Endothelial cell (in vitro differentiated cells): ENCODE results near the gene ENDOG. TPM values are rescaled to one million over a fixed set of nuclear protein-coding genes. Genes with fewer than 3 reads are reported as not detected.

ENCODE experiments used
- DNase-seq: peaks from one replicate; pipeline ENCODE4 v3.0.0; 2021; ENCODE audit warnings: low spot score
- H3K27ac Mint-ChIP-seq: one replicate; pipeline ENCODE4 v1.8.0; 2021; ENCODE audit warnings: mixed read lengths, inconsistent platforms; ENCODE audit not compliant: unreplicated experiment
- H3K27me3 Mint-ChIP-seq: one replicate; pipeline ENCODE4 v1.8.0; 2021; ENCODE audit warnings: mild to moderate bottlenecking, moderate library complexity, mixed read lengths, inconsistent platforms; ENCODE audit not compliant: unreplicated experiment
- H3K36me3 Mint-ChIP-seq: one replicate; pipeline ENCODE4 v1.8.0; 2021; ENCODE audit warnings: mild to moderate bottlenecking, low read depth, mixed read lengths, inconsistent platforms; ENCODE audit not compliant: unreplicated experiment
- H3K4me1 Mint-ChIP-seq: one replicate; pipeline ENCODE4 v1.8.0; 2021; ENCODE audit warnings: mild to moderate bottlenecking, mixed read lengths, inconsistent platforms; ENCODE audit not compliant: unreplicated experiment
- H3K4me3 Mint-ChIP-seq: one replicate; pipeline ENCODE4 v1.8.0; 2021; ENCODE audit warnings: mild to moderate bottlenecking, mixed read lengths, inconsistent platforms; ENCODE audit not compliant: unreplicated experiment
- H3K9me3 Mint-ChIP-seq: one replicate; pipeline ENCODE4 v1.8.0; 2021; ENCODE audit warnings: mixed read lengths, inconsistent platforms; ENCODE audit not compliant: unreplicated experiment
- total RNA-seq: library from RNA; stranded (reverse); fragmentation: NEBNext Ultra II Directional; extraction: Animal tissue kit (Norgen Biotek cat#: 25700); gene quantifications from one replicate; pipeline ENCODE4 v1.2.1, GENCODE V29; 2021; ENCODE audit not compliant: unreplicated experiment
- TF ChIP-seq, protein P1 (sequence below): fragments of 200-600 bp; sonication (generic); IDR thresholded peaks from one replicate; pipeline ENCODE4 v1.5.0; 2021; ENCODE audit warnings: antibody characterized with exemption; ENCODE audit not compliant: unreplicated experiment

Gene ENDOG
- total RNA-seq, 1 donor from 2014 or later, result 8.1 TPM

DNA sequence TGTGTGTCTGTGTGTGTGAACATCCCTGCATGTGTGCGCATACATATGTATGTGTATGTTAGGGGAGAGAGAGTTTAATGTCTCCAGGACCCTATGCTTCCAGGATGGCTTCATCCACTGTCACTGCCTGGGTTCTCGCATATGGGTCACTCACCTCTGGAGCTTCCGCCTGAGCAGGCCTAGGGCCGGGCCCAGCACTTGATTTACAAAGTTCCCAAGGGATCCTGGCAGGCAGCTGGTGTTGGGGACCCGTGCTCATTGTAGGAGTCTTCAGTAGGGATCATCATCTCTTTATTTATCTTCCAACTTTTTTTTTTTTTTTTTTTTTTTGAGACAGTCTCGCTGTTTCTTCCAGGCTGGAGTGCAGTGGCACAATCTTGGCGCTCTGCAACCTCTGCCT lies 18.2 kb upstream of the ENDOG start:
- TF ChIP-seq, protein P1, sequence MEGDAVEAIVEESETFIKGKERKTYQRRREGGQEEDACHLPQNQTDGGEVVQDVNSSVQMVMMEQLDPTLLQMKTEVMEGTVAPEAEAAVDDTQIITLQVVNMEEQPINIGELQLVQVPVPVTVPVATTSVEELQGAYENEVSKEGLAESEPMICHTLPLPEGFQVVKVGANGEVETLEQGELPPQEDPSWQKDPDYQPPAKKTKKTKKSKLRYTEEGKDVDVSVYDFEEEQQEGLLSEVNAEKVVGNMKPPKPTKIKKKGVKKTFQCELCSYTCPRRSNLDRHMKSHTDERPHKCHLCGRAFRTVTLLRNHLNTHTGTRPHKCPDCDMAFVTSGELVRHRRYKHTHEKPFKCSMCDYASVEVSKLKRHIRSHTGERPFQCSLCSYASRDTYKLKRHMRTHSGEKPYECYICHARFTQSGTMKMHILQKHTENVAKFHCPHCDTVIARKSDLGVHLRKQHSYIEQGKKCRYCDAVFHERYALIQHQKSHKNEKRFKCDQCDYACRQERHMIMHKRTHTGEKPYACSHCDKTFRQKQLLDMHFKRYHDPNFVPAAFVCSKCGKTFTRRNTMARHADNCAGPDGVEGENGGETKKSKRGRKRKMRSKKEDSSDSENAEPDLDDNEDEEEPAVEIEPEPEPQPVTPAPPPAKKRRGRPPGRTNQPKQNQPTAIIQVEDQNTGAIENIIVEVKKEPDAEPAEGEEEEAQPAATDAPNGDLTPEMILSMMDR, result no peak
- H3K36me3 Mint-ChIP-seq, result peaks cover 35% of the 10 kb centered on the region

DNA sequence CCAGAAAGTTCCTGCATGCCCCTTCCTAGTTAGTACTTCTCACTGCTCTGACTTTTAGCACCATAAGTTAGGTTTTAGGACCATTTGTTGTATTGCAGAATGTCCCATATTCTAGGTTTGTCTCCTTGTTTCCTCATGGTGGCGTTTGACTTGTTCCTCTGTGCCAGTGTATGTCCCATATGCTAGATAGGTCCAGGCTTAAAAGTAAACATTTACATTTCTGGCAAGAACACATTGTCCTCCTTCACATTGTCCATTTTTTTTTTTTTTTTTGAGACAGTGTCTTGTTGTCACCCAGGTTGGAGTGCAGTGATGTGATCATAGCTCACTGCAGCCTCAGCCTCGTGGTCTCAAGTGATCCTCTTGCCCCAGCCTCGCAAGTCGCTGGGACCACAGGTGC lies 15.8 kb upstream of the ENDOG start:
- Mint-ChIP-seq H3K4me3 (no peak overlapping the region), H3K36me3 (peaks cover 40% of the 10 kb centered on the region), H3K27me3 (peaks cover 3% of the 10 kb centered on the region), H3K27ac (no peak overlapping the region), H3K9me3 (no peaks in the 10 kb centered on the region), H3K4me1 (no peaks in the 10 kb centered on the region)
- no peak for DNase-seq
- TF ChIP-seq, protein P1, result no peak

More for the DNA sequence above, 18.2 kb upstream of the ENDOG start:
- H3K4me3 Mint-ChIP-seq, result peak overlapping the region; percentile 47
- no peaks in the 10 kb centered on the region for H3K4me1 Mint-ChIP-seq
- no peak for DNase-seq
- H3K27me3 Mint-ChIP-seq, result peaks cover 2% of the 10 kb centered on the region
- no peaks in the 10 kb centered on the region for H3K9me3 Mint-ChIP-seq
- H3K27ac Mint-ChIP-seq, result no peak overlapping the region

DNA sequence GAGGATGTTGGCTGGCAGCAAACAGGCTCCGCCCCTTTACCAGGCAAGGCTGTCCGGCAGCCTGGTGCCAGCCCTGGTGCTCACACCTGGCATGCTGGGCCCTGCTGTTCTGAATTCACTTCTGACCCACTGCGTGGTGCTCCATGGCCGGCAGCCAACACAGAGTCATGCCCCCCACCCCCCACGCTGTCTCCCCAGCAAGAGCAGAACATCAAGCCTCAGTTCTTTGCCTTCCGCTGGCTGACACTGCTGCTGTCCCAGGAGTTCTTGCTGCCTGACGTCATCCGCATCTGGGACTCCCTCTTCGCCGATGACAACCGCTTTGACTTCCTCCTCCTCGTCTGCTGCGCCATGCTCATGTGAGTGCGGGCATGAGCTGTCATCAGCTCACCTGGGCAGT lies 12.6 kb upstream of the ENDOG start:
- H3K27ac Mint-ChIP-seq, result no peak overlapping the region
- H3K36me3 Mint-ChIP-seq, result peaks cover 35% of the 10 kb centered on the region

DNA sequence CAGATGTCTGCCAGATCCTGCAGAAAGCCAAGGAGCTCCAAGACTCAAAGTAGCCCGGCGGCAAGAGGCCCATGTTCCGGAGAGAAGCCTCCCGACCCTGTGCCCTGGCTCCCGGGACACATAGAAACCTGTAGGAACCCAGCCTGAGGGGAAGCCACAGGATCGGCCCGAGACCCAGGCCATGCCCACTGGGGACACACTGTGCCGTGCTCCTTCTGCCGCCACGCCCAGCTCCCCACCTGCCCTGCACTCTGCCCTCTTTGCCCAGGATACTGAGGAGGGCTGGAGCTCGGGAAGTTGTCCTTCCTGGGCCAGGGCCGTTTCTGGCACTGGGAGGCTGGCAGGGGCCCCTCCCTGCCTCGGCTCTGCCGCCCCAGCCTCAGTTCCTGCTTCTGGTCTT lies 10.5 kb upstream of the ENDOG start:
- no peaks in the 10 kb centered on the region for H3K9me3 Mint-ChIP-seq
- H3K4me1 Mint-ChIP-seq, result no peaks in the 10 kb centered on the region
- TF ChIP-seq, protein P1, result no peak
- peaks cover 1% of the 10 kb centered on the region for H3K27me3 Mint-ChIP-seq
- DNase-seq, result no peak
- H3K27ac Mint-ChIP-seq, result no peak overlapping the region
- H3K4me3 Mint-ChIP-seq, result no peak overlapping the region
- peaks cover 25% of the 10 kb centered on the region for H3K36me3 Mint-ChIP-seq

More for the DNA sequence above, 12.6 kb upstream of the ENDOG start:
- no peak overlapping the region for H3K4me3 Mint-ChIP-seq
- peaks cover 1% of the 10 kb centered on the region for H3K27me3 Mint-ChIP-seq
- H3K4me1 Mint-ChIP-seq, result no peaks in the 10 kb centered on the region
- H3K9me3 Mint-ChIP-seq, result no peaks in the 10 kb centered on the region
- DNase-seq, result no peak
- TF ChIP-seq, protein P1, result no peak

DNA sequence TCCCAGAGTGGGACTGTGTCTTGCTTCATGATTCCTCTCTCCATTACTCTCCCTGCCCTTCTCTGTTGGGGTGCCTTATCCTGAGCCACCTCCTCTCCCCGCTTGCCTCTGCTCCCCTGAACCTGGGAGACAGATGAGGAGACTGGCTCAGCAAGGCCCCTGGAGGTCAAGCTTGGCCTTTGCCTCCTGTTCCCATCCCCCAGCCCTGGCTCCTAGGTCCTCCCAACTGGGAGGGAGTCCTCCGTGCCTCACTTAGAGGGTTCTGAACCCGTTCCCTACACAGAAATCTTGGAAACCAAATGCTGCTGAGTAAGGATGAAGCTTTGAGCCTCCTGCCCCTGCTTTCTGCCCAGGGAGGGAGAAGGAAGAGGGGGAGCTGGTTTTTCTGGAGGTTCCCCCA lies 9.8 kb upstream of the ENDOG start:
- Mint-ChIP-seq H3K4me3 (peak overlapping the region; percentile 59), H3K4me1 (no peaks in the 10 kb centered on the region), H3K27ac (no peak overlapping the region), H3K36me3 (peaks cover 20% of the 10 kb centered on the region), H3K27me3 (peaks cover 1% of the 10 kb centered on the region), H3K9me3 (no peaks in the 10 kb centered on the region)
- TF ChIP-seq, protein P1, result no peak
- DNase-seq, result no peak
